ENCODE results near the gene NPAS3.

NPAS3 gene

DNA sequence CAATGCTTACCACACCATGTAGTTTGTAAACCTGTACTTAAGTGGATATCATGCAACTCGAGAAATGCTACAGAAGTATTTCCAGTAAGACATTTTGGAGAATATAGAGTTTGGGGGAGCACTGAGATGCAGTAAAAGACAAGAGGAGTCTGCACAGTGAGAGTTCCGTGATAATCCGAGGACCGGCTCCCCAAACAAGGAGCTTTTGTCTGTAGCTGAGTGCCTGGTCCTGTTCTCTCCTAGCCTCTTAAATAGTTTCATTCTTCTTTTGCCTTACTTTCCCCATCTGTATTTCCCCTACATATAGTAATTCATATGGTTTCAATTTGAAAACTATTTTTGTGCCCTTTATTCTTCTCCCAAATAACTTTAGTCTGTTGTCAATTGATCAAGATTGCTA lies 648.1 kb downstream of the NPAS3 start:
- DNase-seq (ENCODE audit: low read depth) = no peak

- no peak for DNase-seq (ENCODE audit: low read depth)
Measured at GRCh38 chr14:33587791-33588190, 649.1 kb downstream of the NPAS3 start.

DNA sequence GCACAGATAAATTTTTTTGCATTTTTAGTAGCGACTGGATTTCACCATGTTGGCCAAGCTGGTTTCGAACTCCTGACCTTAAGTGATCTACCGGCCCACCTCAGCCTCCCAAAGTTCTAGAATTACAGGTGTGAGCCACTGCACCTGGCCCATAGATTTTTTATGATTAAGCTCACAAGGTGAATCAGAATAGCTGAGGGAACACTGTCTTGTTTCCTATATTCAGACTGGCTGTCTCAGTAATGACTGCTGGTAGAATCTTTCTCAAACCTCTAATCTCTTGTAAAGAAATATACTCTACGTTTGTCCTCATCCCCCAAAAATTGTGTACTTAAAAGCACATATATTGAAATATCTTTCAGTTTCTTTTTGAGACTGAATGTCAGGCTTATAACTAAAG lies 650.1 kb downstream of the NPAS3 start:
- DNase-seq (ENCODE audit: low read depth) = no peak

DNA sequence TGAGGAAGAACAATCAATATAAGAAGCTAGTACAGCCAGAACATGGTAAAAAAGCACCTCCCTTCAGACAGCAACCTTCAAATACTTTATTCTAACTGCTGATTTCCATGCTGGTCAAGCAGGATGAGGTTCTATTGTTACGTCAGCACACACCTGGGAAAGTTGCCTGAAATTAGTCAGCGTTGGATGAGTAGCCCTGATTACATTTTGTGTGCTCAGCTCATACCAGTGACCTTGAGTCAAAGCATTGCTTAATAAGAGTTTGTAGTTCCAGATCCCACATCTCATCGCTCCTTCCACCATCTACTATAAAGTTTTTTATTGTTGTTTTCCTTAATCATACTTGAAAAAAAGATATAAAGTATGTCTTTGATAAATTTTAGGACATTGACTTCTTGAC lies 650.7 kb downstream of the NPAS3 start:
- no peak for DNase-seq (ENCODE audit: low read depth)

DNA sequence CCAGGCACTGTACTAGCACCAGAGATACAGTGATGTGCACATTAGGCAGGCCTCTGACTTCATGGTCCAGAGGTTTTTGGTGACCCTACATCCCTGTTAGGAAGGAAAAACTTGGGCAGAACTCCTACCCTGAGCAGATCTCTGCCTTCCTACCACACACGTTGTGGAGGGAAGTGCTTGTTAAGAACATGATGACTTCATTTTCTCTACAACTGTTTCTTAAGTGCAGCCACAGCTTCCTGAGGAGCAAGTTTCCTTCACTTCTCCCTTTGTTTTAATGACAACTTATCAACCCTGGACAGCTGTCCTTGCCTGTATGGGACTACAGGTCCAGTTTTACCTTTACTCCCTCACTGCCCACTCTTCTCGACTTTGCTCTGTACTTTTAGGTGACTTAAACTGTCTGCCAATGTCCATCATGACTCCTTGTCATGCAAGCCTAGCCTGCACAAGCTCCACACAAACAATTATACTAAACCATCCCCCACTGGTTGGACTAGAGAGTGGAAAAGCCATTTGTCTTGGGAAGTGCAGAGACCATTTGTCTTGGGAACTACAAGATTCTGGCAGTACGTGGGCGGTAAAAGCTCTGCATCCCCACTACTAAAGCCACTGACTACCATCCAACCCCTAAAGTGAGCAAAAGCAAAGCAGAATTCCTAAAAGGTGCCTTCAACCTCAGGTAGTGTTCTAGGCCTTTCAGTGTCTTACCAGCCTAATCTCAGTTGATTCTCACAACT lies 652.4 kb downstream of the NPAS3 start:
- no peak for DNase-seq (ENCODE audit: low read depth)

DNA sequence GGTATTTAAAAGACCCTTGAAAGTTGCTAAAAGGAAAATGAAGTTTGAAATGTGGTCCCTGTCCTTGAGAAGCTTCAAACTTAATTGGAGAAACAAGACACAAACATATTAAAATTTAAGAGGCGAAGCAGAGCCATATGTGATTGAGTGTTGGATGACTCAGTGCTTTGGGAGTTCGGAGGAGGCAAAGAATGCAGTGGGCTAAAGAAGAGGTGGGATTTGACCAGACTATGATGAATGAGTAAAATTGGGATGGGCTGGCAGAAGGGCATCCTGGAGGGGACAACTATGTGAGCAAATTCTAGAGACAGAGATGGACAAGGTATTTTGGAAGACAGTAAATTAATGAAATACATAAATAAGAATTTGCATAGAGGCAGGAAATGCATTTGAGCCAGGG lies 653.6 kb downstream of the NPAS3 start:
- no peak for DNase-seq (ENCODE audit: low read depth)

GRCh38 chr14:33596211-33597080 lies 657.8 kb downstream of the NPAS3 start:
- DNase-seq (ENCODE audit: low read depth) = no peak

DNA sequence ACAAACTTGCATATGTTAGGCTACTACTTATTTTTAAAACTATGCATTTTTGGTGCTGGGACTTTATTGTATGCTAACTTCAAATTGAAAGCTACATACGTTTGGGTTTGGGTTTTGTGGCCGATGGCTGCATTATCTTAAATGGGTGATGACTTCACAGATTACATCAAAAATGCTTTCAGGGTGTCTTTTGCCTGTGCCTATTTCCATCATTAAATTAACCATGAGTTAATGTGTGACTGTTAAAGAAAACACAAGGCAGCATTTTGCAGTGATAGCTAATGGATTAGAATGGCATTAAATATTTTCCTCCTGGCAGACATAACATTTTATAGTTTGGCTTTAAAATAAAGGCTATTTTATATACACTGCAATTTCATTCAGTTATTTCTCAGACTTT lies 659.9 kb downstream of the NPAS3 start:
- no peak for DNase-seq (ENCODE audit: low read depth)

DNA sequence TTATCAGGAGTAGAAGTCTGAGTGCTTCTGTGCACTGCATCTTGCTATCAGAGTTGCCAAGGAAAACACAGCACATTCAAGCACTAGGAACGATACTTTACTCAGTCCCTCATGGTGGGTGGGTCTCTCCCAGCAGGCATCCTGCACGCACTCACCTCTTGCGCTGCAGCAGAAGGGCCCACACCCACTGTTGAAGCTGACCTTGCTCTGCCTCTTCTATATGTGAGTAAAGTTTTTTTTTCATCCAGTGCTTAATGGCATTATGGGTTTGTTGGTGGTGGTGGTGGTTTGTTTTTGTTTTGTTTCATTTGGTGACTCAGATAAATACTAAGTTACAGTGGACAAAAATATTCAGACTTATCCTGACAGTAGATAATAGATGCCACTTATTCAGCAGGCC lies 663.7 kb downstream of the NPAS3 start:
- DNase-seq (ENCODE audit: low read depth) = no peak

GRCh38 chr14:33606591-33606990 lies 667.9 kb downstream of the NPAS3 start:
- no peak for DNase-seq (ENCODE audit: low read depth)

DNA sequence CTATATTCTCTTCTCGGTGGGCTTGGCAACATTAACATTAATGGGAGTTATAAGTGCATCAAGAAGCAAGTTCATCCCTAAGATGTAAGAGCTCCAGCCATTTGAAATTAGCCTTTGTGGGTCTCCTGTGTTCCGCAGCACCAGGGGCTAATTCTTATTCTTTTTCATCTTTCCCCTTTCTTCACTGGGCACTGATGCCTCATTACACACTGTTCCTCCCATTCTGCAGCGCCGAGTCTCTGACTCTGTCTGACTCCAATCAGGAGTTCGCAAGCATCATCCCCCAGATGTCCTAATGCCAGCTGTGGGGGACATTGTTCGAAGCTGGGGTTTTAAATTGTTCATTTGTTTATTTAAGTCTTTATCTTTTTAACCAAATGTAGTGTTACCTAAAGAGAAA lies 670.9 kb downstream of the NPAS3 start:
- no peak for DNase-seq (ENCODE audit: low read depth)

GRCh38 chr14:33610121-33610520 lies 671.4 kb downstream of the NPAS3 start:
- no peak for DNase-seq (ENCODE audit: low read depth)

GRCh38 chr14:33611405-33612196 lies 672.9 kb downstream of the NPAS3 start:
- no peak for DNase-seq (ENCODE audit: low read depth)

DNA sequence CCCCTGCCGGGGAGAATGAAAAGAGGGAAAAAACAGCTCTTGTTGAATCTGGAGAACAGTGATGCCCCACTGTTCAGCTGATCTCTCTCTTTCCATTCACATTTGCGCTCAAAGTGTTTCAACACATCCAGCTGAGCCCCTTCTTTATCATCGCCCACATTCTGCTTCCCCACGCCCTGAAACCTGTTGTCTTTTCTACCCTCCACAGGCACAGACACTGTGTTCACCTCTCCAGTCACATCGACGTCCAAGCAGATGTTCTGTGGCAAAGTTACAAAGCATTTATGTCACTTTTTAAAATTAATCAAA lies 673.5 kb downstream of the NPAS3 start:
- DNase-seq (ENCODE audit: low read depth) = no peak

GRCh38 chr14:33617154-33617553 lies 678.5 kb downstream of the NPAS3 start:
- no peak for DNase-seq (ENCODE audit: low read depth)

DNA sequence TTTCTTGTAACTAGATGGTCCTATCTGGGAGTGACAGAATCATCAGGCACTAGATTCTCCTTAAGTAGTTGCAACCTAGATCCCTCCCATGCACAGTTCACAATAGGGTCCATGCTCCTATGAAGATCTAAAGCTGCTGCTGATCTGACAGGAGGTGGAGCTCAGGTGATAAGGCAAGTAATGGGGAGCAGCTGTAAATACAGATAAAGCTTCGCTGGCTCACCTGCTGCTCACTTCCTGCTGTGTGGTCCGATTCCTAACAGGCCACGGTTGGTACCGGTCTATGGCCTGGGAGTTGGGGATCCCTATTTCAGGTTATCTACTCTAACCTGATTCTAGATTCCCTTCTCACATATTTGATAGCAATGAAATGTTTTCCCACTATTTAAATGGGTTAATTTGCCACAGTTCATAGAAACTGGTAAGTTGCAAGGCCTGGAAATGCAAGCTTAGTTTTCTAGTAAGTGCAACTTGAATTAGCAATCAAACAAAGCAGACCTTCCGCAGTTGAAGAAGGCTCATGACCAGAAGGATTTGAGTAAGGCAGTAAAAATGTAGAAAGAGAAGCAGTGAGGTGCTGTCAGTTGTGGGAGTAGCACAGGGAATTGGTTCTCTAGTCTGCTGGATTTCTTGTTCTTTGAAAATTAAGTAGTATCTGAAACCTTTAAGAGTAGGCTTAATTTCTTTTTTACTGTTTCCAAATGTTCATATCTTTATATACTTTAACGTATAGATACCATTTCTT lies 679.9 kb downstream of the NPAS3 start:
- no peak for DNase-seq (ENCODE audit: low read depth)

DNA sequence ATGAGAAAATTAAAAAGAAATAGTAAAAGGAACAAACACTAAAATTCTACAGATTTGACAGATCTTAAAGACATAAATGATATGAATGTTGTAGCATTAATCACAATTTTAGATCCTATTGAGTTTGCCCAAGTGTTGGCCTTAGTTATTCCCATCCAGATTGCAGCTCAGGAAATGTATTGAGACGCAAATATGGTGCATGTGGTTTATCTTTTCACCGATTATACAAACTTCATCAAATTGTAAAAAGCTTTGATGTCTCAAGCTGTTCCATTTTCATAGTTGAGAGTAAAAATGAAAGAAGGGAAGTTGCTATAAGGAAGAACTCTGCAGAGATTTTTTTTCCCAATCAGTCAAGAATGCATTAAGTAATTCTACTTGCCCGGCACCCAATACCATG lies 683.8 kb downstream of the NPAS3 start:
- DNase-seq (ENCODE audit: low read depth) = no peak

- DNase-seq (ENCODE audit: low read depth) = no peak
Measured at GRCh38 chr14:33629792-33630191, 691.1 kb downstream of the NPAS3 start.

DNA sequence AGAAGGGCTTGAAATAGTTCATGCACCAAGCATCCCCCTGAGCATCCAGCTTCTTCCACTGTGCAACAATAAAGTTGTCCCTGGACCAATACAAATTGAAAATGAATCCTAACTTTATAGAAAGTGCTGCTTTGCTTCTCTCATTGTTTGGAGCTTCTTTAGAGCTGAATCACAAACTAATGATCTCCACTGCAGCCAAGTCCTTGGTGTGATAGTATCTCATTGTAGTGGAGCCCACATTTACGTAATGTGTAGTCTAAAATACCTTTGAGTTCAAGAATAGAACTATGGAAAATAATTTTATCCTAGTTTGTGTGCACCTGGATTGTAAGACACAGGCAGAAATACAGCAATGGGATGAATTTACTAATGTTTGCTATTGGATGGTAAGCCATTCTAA lies 692.3 kb downstream of the NPAS3 start:
- DNase-seq (ENCODE audit: low read depth) = no peak

DNA sequence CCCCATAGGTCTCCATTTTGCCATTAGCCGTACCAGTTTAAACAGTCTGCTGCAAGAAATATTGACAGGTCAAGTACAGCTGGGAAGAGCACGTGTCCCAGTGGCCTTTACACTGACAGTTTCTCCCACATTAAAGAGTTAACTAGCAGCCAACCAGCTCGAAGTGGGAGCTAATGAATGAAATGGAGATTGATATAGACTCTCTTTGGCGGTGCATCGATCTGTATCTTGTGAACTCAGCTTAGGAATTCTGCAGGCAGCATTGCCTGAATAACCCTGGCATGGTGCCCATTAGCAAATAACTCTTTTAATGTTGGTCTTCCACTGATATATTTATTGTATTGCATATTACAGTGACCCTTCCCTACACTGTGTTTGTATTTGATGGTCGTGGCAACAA lies 692.8 kb downstream of the NPAS3 start:
- no peak for DNase-seq (ENCODE audit: low read depth)

GRCh38 chr14:33634631-33635030 lies 696.0 kb downstream of the NPAS3 start:
- no peak for DNase-seq (ENCODE audit: low read depth)

DNA sequence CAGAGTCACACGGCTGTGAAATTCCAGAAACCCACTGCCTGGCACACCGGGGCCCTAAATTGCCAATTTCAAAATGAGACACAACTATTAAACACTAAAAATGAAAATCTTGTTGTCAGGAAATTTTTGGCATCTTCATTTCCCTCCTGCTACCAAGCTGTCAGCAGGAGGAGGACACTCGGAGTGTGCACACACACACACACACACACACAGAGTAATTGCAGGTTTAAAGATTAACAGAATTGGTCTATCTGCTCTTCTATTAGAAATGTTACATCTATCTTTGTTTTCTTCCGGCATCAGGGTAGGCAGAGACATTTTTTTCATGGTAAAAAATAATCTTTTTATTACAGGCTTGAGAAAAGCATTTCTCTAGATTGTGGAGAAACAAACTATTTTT lies 698.0 kb downstream of the NPAS3 start:
- DNase-seq (ENCODE audit: low read depth) = no peak
